Spinal cord (tissue), 10 donors: ENCODE data around the gene PPM1K. TPM values are rescaled to one million over a fixed set of nuclear protein-coding genes. Genes with fewer than 3 reads are reported as not detected.

Experiments
- DNase-seq, 6 donors: peaks; one replicate each; pipeline versions ENCODE4 v3.0.0 to v3.0.0-alpha.2; 2013 to 2015; ENCODE audit warnings: low spot score in 6 of 6, low read depth in 4 of 6
- H3K27ac ChIP-seq: one replicate; pipeline ENCODE4 v1.5.1; 2013; ENCODE audit warnings: low read depth, low read length, control low read depth
- H3K27me3 ChIP-seq: one replicate; pipeline ENCODE4 v1.6.1; 2013; ENCODE audit warnings: low read length; ENCODE audit not compliant: control insufficient read depth, insufficient read depth
- H3K36me3 ChIP-seq: one replicate; pipeline ENCODE4 v1.6.1; 2013; ENCODE audit warnings: low read length; ENCODE audit not compliant: control insufficient read depth, insufficient read depth
- H3K4me1 ChIP-seq: one replicate; pipeline ENCODE4 v1.6.1; 2013; ENCODE audit warnings: low read length; ENCODE audit not compliant: control insufficient read depth, insufficient read depth
- H3K4me3 ChIP-seq: one replicate; pipeline ENCODE4 v1.5.1; 2013; ENCODE audit warnings: low read depth, low read length, control low read depth
- H3K9me3 ChIP-seq: one replicate; pipeline ENCODE4 v1.6.1; 2013; ENCODE audit warnings: low read length; ENCODE audit not compliant: control insufficient read depth, insufficient read depth
- WGBS: methylation state at CpG from one replicate; pipeline ENCODE4 v1.1.5; 2013; ENCODE audit warnings: missing lambda C conversion rate; ENCODE audit not compliant: insufficient coverage; 5-methylcytosine and 5-hydroxymethylcytosine counted together
- polyA plus RNA-seq, 2 donors: library from polyadenylated mRNA; unstranded; fragments of 120-200 nt; gene quantifications; one replicate each; pipeline ENCODE4 v1.2.1, GENCODE V29; 2013; ENCODE audit not compliant: insufficient read length in 2 of 2
- total RNA-seq, 2 donors: library from RNA; depleted of rRNA in 1 of 2; stranded (reverse); fragments of 120-200 nt in 1 of 2; fragments of >200 nt in 1 of 2; gene quantifications; one replicate each; pipeline versions ENCODE4 v1.2.3 to v1.2.4, GENCODE V29; 2013 to 2014
- donor health status: healthy.

Gene PPM1K
- total and polyA plus RNA-seq, 4 donors, result 47.9 to 102 (median 56.4) TPM

DNA sequence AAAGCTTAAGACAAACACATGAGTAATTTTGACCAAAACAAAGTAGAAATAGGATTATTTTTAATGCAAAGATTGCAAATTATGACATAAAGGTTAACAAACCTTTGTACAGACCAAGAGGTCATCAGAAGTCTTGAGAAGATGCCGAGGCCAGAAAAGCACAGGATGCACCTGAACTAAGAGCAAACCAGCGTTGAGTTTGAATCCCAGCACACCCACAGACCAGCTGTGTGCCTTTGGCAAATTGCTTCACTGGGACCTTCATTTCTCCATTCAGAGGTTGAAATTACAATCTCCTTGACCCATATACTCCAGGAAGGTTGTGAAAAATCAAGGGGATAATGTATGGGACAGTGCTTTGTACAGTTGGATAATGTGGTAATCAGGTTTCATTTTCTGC is 56.6 kb downstream of the PPM1K start:
- no peaks in the 10 kb centered on the region for H3K27me3 ChIP-seq
- WGBS, result 96% methylated on average over 2 of the region's 2 CpGs
- H3K4me1 ChIP-seq, result no peaks in the 10 kb centered on the region
- no peak overlapping the region for H3K4me3 ChIP-seq
- H3K27ac ChIP-seq, result no peak overlapping the region
- no peaks in the 10 kb centered on the region for H3K9me3 ChIP-seq
- H3K36me3 ChIP-seq, result no peaks in the 10 kb centered on the region
- DNase-seq, result no peak

DNA sequence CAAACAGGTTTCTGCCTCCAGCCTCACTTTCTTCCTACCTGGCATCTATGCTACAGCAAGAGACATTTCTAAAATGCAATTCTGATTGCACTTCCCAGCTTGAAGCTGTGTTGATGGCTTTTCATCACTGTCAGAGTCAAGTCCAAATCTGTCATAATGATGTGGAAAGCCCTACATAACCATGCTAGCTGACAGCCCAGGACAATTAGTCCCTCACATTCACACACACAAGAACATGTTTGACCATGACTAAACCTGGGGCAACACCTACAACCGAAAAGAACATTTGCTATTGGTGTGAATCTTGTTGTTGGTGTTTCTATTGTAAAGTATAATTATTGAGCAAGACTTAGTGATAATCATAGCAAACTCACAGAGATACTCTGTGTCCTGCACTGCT is 58.2 kb downstream of the PPM1K start:
- Histone ChIP-seq H3K36me3 (no peaks in the 10 kb centered on the region), H3K27me3 (no peaks in the 10 kb centered on the region), H3K9me3 (no peaks in the 10 kb centered on the region), H3K4me1 (no peaks in the 10 kb centered on the region), H3K27ac (no peak overlapping the region), H3K4me3 (no peak overlapping the region)
- no CpG with 5 or more reads among the region's 1 CpG for WGBS
- no peak for DNase-seq

DNA sequence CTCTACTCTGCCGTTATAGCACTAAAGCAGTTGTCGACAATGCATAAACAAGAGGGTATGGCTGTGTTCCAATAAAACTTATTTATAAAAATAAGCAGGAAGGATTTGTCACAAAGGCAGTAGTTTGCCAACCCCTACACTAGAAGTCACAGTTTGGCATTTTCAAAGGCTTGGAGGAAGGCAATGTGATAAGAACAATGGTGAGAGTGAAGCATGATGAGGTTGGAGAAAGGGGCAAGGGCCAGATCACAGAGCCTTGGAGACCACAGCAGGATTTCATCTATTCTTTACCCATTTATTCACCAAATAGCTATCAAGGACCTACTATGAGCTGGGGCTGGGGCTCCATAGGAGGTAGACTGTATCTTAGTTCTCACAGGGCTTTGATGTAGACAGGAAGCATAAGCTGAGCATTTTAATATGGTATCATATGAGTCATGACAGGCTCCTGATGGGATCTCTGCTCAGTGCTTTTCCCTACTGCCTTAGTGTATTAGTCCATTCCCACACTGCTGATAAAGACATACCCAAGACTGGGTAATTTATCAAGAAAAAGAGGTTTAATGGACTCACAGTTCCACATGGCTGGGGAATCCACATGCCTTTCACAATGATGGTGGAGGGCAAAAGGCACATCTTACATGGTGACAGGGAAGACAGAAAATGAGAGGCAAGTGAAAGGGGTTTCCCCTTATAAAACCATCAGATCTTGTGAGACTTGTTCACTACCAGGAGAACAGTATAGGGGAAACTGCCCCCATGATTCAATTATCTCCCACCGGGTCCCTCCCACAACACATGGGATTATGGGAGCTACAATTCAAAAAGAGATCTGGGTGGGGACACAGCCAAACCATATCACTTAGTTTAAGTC is 58.9 kb downstream of the PPM1K start:
- H3K9me3 ChIP-seq, result no peaks in the 10 kb centered on the region
- no peak overlapping the region for H3K4me3 ChIP-seq
- peak overlapping the region; percentile 7 for H3K27ac ChIP-seq
- no peaks in the 10 kb centered on the region for H3K4me1 ChIP-seq
- no peaks in the 10 kb centered on the region for H3K36me3 ChIP-seq
- no peak for DNase-seq
- no CpG with 5 or more reads among the region's 3 CpGs for WGBS
- H3K27me3 ChIP-seq, result no peaks in the 10 kb centered on the region

DNA sequence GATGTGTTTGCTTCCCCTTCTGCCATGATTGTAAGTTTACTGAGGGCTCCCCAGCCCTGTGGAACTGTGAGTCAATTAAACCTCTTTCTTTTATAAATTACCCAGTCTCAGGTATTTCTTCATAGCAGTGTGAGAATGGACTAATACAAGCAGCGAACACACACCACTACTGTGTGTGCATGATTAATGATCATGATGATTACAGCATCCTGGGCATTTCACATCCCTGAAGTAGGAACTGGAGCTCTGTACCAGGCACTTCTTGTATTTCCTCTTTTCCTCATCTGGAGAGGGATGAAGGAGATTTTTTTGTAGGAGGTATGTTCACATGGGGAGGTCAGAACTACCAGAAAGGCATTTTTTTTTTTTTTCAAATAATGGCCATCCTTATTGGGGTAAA is 60.8 kb downstream of the PPM1K start:
- H3K4me1 ChIP-seq, result no peaks in the 10 kb centered on the region
- no peaks in the 10 kb centered on the region for H3K9me3 ChIP-seq
- WGBS, result no CpG with 5 or more reads among the region's 1 CpG
- no peak for DNase-seq
- H3K27me3 ChIP-seq, result no peaks in the 10 kb centered on the region
- H3K27ac ChIP-seq, result no peak overlapping the region
- H3K36me3 ChIP-seq, result no peaks in the 10 kb centered on the region
- no peak overlapping the region for H3K4me3 ChIP-seq

DNA sequence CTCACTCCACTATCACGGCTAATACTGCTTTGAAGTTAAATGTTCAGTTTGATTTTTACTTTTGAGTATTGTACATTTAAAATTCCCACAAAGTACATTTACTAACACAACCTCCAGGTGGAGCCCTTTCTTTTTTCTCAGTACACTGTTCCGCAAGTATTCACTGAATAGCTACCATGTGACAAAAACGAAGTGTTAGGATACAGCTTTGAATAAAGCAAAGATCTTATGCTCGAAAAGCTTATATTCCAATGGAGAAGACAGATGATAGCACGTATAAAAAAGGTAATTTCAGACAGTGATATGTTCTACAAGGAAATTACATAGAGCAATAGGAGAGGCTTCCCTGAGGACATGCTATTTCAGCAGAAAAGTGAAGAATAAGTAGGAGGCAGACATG is 65.3 kb downstream of the PPM1K start:
- Histone ChIP-seq H3K4me1 (no peaks in the 10 kb centered on the region), H3K36me3 (no peaks in the 10 kb centered on the region), H3K27ac (no peak overlapping the region), H3K9me3 (no peaks in the 10 kb centered on the region), H3K4me3 (no peak overlapping the region), H3K27me3 (no peaks in the 10 kb centered on the region)
- 0% methylated on average over 1 of the region's 5 CpGs for WGBS
- peak in 4 of 6 donors; percentile 21 to 90 (median 64) for DNase-seq

DNA sequence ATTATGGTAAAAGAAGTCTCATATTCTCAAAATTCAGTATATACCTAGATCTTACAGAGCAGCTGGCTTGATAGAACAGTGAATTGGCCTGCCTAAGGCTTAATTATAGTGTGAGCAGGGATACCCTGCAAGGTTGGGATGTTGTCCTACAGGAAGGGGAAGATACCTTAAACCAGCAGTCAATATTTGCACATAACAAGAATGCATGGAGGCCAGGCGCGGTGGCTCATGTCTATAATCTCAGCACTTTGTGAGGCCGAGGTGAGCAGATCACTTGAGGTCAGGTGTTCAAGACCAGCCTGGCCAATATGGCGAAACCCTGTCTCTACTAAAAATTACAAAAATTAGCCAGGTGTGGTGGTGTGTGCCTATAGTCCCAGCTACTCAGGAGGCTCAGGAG is 67.2 kb downstream of the PPM1K start:
- no peaks in the 10 kb centered on the region for H3K36me3 ChIP-seq
- no peaks in the 10 kb centered on the region for H3K4me1 ChIP-seq
- H3K4me3 ChIP-seq, result no peak overlapping the region
- H3K27me3 ChIP-seq, result no peaks in the 10 kb centered on the region
- no peaks in the 10 kb centered on the region for H3K9me3 ChIP-seq
- DNase-seq, result no peak
- 100% methylated on average over 3 of the region's 4 CpGs for WGBS
- H3K27ac ChIP-seq, result no peak overlapping the region

DNA sequence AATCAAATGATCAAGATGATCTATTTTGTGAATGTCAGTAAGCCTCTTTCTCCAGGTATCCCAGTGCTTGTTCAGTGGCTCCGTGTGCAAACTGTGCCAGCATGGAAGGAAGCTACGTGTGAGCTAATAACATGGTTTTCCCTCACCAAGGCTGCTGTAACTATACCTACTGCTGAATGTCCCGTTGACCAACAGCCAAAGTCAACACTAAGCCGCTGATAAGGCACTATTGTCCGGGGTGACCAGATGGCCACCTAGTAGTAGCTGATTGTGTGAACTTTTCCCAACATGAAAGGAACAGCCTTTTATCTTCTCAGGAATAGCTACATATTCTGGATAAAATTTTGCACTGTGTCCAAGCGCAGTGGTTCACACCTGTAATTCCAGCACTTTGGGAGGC is 68.0 kb downstream of the PPM1K start:
- DNase-seq, result no peak
- Histone ChIP-seq H3K9me3 (no peaks in the 10 kb centered on the region), H3K27ac (no peak overlapping the region), H3K27me3 (no peaks in the 10 kb centered on the region), H3K4me1 (no peaks in the 10 kb centered on the region), H3K36me3 (no peaks in the 10 kb centered on the region), H3K4me3 (no peak overlapping the region)
- 100% methylated on average over 3 of the region's 6 CpGs for WGBS

DNA sequence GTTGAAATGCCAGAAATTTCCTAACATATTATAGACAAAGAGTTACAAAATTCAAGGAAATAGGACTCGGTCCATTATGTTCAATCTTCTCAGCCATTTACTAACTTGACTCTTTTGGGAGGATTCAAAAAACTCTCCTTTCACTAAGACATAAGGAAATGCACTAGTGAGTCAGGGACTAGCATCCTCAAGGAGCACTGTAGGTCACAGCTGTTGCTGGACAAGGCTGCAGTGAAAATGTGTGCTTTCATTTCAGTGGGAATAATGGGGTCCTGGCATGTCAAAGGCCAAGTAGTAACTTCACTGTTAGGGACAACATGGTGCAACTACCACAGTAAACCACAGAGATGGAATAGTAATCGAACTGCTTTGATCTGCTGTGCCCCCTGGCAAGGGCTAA is 69.0 kb downstream of the PPM1K start:
- no peak overlapping the region for H3K4me3 ChIP-seq
- H3K4me1 ChIP-seq, result no peaks in the 10 kb centered on the region
- no peaks in the 10 kb centered on the region for H3K9me3 ChIP-seq
- WGBS, result 86% methylated on average over 1 of the region's 2 CpGs
- no peaks in the 10 kb centered on the region for H3K27me3 ChIP-seq
- no peaks in the 10 kb centered on the region for H3K36me3 ChIP-seq
- DNase-seq, result no peak
- no peak overlapping the region for H3K27ac ChIP-seq

DNA sequence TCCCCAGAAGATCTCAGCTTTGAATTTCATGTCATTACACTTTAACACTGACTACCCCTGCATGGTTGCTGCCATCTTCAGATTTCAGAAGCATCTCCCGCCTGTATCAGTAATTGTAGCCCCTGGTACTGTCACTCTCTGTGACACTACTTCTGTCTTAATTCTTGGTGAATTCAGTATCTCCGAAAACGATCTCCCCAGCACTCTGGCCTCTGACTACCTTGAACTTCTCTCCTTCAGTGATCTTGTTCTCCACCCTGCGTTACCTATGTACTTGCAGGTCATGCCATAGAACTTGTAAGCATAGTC is 72.2 kb downstream of the PPM1K start:
- Histone ChIP-seq H3K9me3 (no peaks in the 10 kb centered on the region), H3K4me3 (no peak overlapping the region), H3K4me1 (no peaks in the 10 kb centered on the region), H3K27ac (no peak overlapping the region), H3K27me3 (no peaks in the 10 kb centered on the region), H3K36me3 (no peaks in the 10 kb centered on the region)
- WGBS, result 63% methylated on average over 4 of the region's 4 CpGs
- no peak for DNase-seq

DNA sequence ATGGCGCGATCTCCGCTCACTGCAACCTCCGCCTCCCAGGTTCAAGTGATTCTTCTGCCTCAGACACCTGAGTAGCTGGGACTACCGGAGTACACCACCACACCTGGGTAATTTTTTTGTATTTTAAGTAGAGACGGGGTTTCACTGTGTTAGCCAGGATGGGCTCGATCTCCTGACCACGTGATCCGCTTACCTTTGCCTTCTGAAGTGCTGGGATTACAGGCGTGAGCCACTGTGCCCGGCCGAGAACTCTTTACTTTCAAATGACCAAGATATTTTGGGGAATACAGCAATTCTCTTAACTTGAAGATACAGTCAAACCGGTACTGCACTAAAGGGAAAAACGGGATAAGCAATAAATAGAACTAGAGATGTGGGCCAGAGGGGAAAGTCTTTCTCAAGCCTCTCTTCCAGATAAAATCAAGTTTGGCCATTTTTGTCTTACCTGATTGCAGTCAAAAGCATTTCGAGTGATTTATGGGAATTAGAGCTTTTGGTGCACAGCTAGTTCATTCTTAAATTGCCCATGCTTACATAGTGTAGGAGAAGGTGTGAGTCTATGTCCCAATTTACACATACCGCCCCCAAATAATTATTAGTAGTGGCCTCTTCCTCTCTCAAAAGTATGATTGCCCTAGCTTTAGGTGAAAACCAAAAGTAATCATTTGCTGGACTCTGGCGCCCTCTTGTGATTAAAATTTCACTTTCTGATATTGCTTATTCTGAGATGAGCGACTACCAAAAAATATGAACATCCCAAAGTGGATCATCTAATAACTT is 72.7 kb downstream of the PPM1K start:
- DNase-seq, result peak in 4 of 6 donors; percentile 53 to 91 (median 74)
- 72% methylated on average over 12 of the region's 18 CpGs for WGBS
- no peaks in the 10 kb centered on the region for H3K9me3 ChIP-seq
- H3K4me3 ChIP-seq, result no peak overlapping the region
- no peaks in the 10 kb centered on the region for H3K36me3 ChIP-seq
- no peaks in the 10 kb centered on the region for H3K4me1 ChIP-seq
- H3K27me3 ChIP-seq, result no peaks in the 10 kb centered on the region
- no peak overlapping the region for H3K27ac ChIP-seq
